Adipocyte (in vitro differentiated cells): Measurements from ENCODE around the gene LRP3.

Experiments used
- DNase-seq: peaks from one replicate; pipeline ENCODE4 v3.0.0-alpha.2; 2015; ENCODE audit warnings: low read depth
- H3K27me3 ChIP-seq: replicated peaks from 2 replicates; pipeline ENCODE4 v1.7.0; 2013; ENCODE audit warnings: mild to moderate bottlenecking, low read length, moderate library complexity; ENCODE audit not compliant: control insufficient read depth, insufficient read depth
- H3K36me3 ChIP-seq: 2 replicates; pipeline ENCODE4 v1.7.0; 2013; ENCODE audit warnings: low read length, mild to moderate bottlenecking, moderate library complexity; ENCODE audit not compliant: control insufficient read depth, insufficient read depth, severe bottlenecking
- H3K4me1 ChIP-seq: 2 replicates; pipeline ENCODE4 v1.7.0; 2013; ENCODE audit warnings: mild to moderate bottlenecking, low read length, moderate library complexity; ENCODE audit not compliant: control insufficient read depth, insufficient read depth
- H3K4me3 ChIP-seq: 2 replicates; pipeline ENCODE4 v1.7.0; 2013; ENCODE audit warnings: mild to moderate bottlenecking, low read length, moderate library complexity
- H3K9ac ChIP-seq: 2 replicates; pipeline ENCODE4 v1.7.0; 2013; ENCODE audit warnings: mild to moderate bottlenecking, low read length, moderate library complexity
- H3K9me3 ChIP-seq: 2 replicates; pipeline ENCODE4 v1.7.0; 2013; ENCODE audit warnings: mild to moderate bottlenecking, low read length, moderate library complexity; ENCODE audit not compliant: control insufficient read depth

Gene LRP3

GRCh38 chr19:33234736-33235135 lies 40.6 kb downstream of the LRP3 start:
- no peak overlapping the region for H3K4me3 ChIP-seq
- H3K9ac ChIP-seq = no peak overlapping the region
- no peaks in the 10 kb centered on the region for H3K36me3 ChIP-seq
- peaks cover 19% of the 10 kb centered on the region for H3K4me1 ChIP-seq
- H3K27me3 ChIP-seq = peaks cover 27% of the 10 kb centered on the region
- H3K9me3 ChIP-seq = peaks cover under 1% of the 10 kb centered on the region
- no peak for DNase-seq

GRCh38 chr19:33235269-33235995 lies 41.3 kb downstream of the LRP3 start:
- H3K27me3 ChIP-seq = peaks cover 23% of the 10 kb centered on the region
- no peaks in the 10 kb centered on the region for H3K9me3 ChIP-seq
- DNase-seq = peak; percentile 88
- H3K4me3 ChIP-seq = no peak overlapping the region
- H3K4me1 ChIP-seq = peaks cover 19% of the 10 kb centered on the region
- H3K9ac ChIP-seq = no peak overlapping the region
- H3K36me3 ChIP-seq = no peaks in the 10 kb centered on the region

- Histone ChIP-seq H3K36me3 (no peaks in the 10 kb centered on the region), H3K4me3 (no peak overlapping the region), H3K27me3 (peaks cover 23% of the 10 kb centered on the region), H3K4me1 (peaks cover 15% of the 10 kb centered on the region), H3K9ac (no peak overlapping the region), H3K9me3 (no peaks in the 10 kb centered on the region)
- no peak for DNase-seq
These were observed 41.8 kb downstream of the LRP3 start for GRCh38 chr19:33235996-33236350.

GRCh38 chr19:33236696-33237390 lies 42.7 kb downstream of the LRP3 start:
- Histone ChIP-seq H3K36me3 (no peaks in the 10 kb centered on the region), H3K4me1 (peaks cover 10% of the 10 kb centered on the region), H3K9me3 (no peaks in the 10 kb centered on the region), H3K4me3 (no peak overlapping the region), H3K9ac (no peak overlapping the region), H3K27me3 (peaks cover 23% of the 10 kb centered on the region)
- no peak for DNase-seq

GRCh38 chr19:33238481-33239149 lies 44.5 kb downstream of the LRP3 start:
- peaks cover 19% of the 10 kb centered on the region for H3K27me3 ChIP-seq
- H3K36me3 ChIP-seq = no peaks in the 10 kb centered on the region
- no peak overlapping the region for H3K4me3 ChIP-seq
- DNase-seq = no peak
- no peaks in the 10 kb centered on the region for H3K9me3 ChIP-seq
- no peak overlapping the region for H3K9ac ChIP-seq
- H3K4me1 ChIP-seq = peaks cover 7% of the 10 kb centered on the region

- H3K36me3 ChIP-seq = no peaks in the 10 kb centered on the region
- H3K4me3 ChIP-seq = no peak overlapping the region
- H3K4me1 ChIP-seq = peaks cover 7% of the 10 kb centered on the region
- no peak for DNase-seq
- H3K9ac ChIP-seq = no peak overlapping the region
- no peaks in the 10 kb centered on the region for H3K9me3 ChIP-seq
- H3K27me3 ChIP-seq = peaks cover 15% of the 10 kb centered on the region
These were observed 45.3 kb downstream of the LRP3 start for GRCh38 chr19:33239223-33239975.

GRCh38 chr19:33240181-33240771 lies 46.1 kb downstream of the LRP3 start:
- no peak for DNase-seq
- H3K9me3 ChIP-seq = no peaks in the 10 kb centered on the region
- H3K36me3 ChIP-seq = no peaks in the 10 kb centered on the region

GRCh38 chr19:33241091-33241529 lies 47.0 kb downstream of the LRP3 start:
- Histone ChIP-seq H3K36me3 (no peaks in the 10 kb centered on the region), H3K9me3 (peaks cover 3% of the 10 kb centered on the region), H3K9ac (no peak overlapping the region), H3K4me1 (peaks cover 7% of the 10 kb centered on the region), H3K27me3 (peaks cover 7% of the 10 kb centered on the region), H3K4me3 (no peak overlapping the region)
- DNase-seq = no peak

More at GRCh38 chr19:33240181-33240771, 46.1 kb downstream of the LRP3 start:
- Histone ChIP-seq H3K4me1 (peaks cover 7% of the 10 kb centered on the region), H3K9ac (no peak overlapping the region), H3K4me3 (no peak overlapping the region), H3K27me3 (peaks cover 7% of the 10 kb centered on the region)

GRCh38 chr19:33241530-33242101 lies 47.5 kb downstream of the LRP3 start:
- Histone ChIP-seq H3K4me1 (peaks cover 11% of the 10 kb centered on the region), H3K27me3 (peaks cover 7% of the 10 kb centered on the region), H3K9ac (no peak overlapping the region), H3K36me3 (no peaks in the 10 kb centered on the region), H3K4me3 (no peak overlapping the region), H3K9me3 (peaks cover 3% of the 10 kb centered on the region)
- DNase-seq = peak; percentile 41

GRCh38 chr19:33242131-33242530 lies 48.0 kb downstream of the LRP3 start:
- H3K36me3 ChIP-seq = no peaks in the 10 kb centered on the region
- peaks cover 7% of the 10 kb centered on the region for H3K27me3 ChIP-seq
- DNase-seq = no peak
- H3K9ac ChIP-seq = no peak overlapping the region
- H3K4me3 ChIP-seq = no peak overlapping the region
- peaks cover 12% of the 10 kb centered on the region for H3K4me1 ChIP-seq
- peaks cover 3% of the 10 kb centered on the region for H3K9me3 ChIP-seq
